ENCODE measurements around the gene MAMLD1.

The MAMLD1 gene

GRCh38 chrX:150408561-150408960 is 45.4 kb downstream of the MAMLD1 start:
- H3K27ac ChIP-seq (ENCODE audit: extremely low read depth, low read depth, low read length): no peak overlapping the region
- H3K4me3 ChIP-seq (ENCODE audit: low read depth, low read length): no peak overlapping the region
- H3K4me1 ChIP-seq (ENCODE audit: control insufficient read depth, insufficient read depth, low read length): no peaks in the 10 kb centered on the region
- TF ChIP-seq ZNF514 (tag by site-specific recombination; IDR thresholded peaks at IDR 0.05) (no peak), ZNF23 (tag by site-specific recombination; IDR thresholded peaks at IDR 0.05; ENCODE audit: borderline replicate concordance) (no peak), REPIN1 (tag by site-specific recombination; IDR thresholded peaks at IDR 0.05; ENCODE audit: low read depth) (no peak)
- H3K36me3 ChIP-seq (ENCODE audit: control insufficient read depth in 2 of 2, insufficient read depth in 1 of 2, low read length in 2 of 2): no peaks in the 10 kb centered on the region
- POLR2A ChIA-PET: no interaction called here
- CTCF ChIA-PET: no interaction called here
- no peaks in the 10 kb centered on the region for H3K9me3 ChIP-seq (ENCODE audit: control insufficient read depth, insufficient read depth, low read depth, low read length)

- Histone ChIP-seq H3K36me3 (ENCODE audit: control insufficient read depth in 2 of 2, insufficient read depth in 1 of 2, low read length in 2 of 2) (no peaks in the 10 kb centered on the region), H3K4me1 (ENCODE audit: control insufficient read depth, insufficient read depth, low read length) (no peaks in the 10 kb centered on the region), H3K27ac (ENCODE audit: extremely low read depth, low read depth, low read length) (no peak overlapping the region), H3K9me3 (ENCODE audit: control insufficient read depth, insufficient read depth, low read depth, low read length) (no peaks in the 10 kb centered on the region), H3K4me3 (ENCODE audit: low read depth, low read length) (no peak overlapping the region)
- TF ChIP-seq KLF1 (tag by site-specific recombination; IDR thresholded peaks at IDR 0.05) (no peak), ZNF248 (tag by site-specific recombination; IDR thresholded peaks at IDR 0.05) (no peak), ZNF658 (tag by site-specific recombination; IDR thresholded peaks at IDR 0.05) (no peak), ZNF423 (tag by site-specific recombination; IDR thresholded peaks at IDR 0.05) (no peak), TCF7L2 (IDR thresholded peaks at IDR 0.05; ENCODE audit: borderline replicate concordance, low read depth, low read length) (no peak), ZNF747 (tag by site-specific recombination; IDR thresholded peaks at IDR 0.05) (no peak), PATZ1 (tag by site-specific recombination; IDR thresholded peaks at IDR 0.05) (no peak), ZFP69B (tag by site-specific recombination; IDR thresholded peaks at IDR 0.05) (no peak), ZNF148 (tag by site-specific recombination; IDR thresholded peaks at IDR 0.05; ENCODE audit: borderline replicate concordance) (no peak), ZNF600 (tag by site-specific recombination; IDR thresholded peaks at IDR 0.05) (no peak), YY2 (tag by site-specific recombination; IDR thresholded peaks at IDR 0.05) (no peak), ZNF155 (tag by site-specific recombination; IDR thresholded peaks at IDR 0.05) (no peak), ZNF530 (tag by site-specific recombination; IDR thresholded peaks at IDR 0.05; ENCODE audit: low read depth) (no peak), GLI4 (tag by site-specific recombination; IDR thresholded peaks at IDR 0.05) (no peak)
- ChIA-PET CTCF (interaction anchor here (1.2 kb wide), 1 partner anchor 196 kb away, joined by 3 read pairs; no protein-coding TSS in a partner anchor), POLR2A (no interaction called here)
Measured at GRCh38 chrX:150409486-150409885, 46.4 kb downstream of the MAMLD1 start.

DNA sequence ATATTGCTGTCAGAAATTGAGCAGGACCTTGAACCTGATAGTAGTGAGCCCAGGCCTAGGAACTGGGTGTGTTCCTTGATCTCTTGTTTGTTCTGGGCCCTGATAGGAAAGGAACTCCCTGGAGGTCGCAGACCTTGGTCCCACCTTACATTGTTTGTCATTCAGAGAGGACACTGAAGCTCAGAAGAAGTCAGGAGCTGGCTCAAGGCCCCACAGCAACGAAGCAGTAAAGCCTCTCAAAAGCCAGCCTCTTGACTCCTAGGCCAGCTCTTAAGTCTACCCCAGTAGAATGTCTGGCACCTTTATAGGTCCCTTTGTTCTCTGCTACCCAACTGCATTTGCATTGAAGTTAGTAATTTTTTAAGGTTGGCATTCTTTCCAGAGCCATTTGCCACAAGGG is 46.8 kb downstream of the MAMLD1 start:
- Histone ChIP-seq H3K4me3 (ENCODE audit: low read depth, low read length) (no peak overlapping the region), H3K36me3 (ENCODE audit: control insufficient read depth in 2 of 2, insufficient read depth in 1 of 2, low read length in 2 of 2) (no peaks in the 10 kb centered on the region), H3K27ac (ENCODE audit: extremely low read depth, low read depth, low read length) (no peak overlapping the region), H3K4me1 (ENCODE audit: control insufficient read depth, insufficient read depth, low read length) (no peaks in the 10 kb centered on the region), H3K9me3 (ENCODE audit: control insufficient read depth, insufficient read depth, low read depth, low read length) (no peaks in the 10 kb centered on the region)
- ChIA-PET CTCF (interaction anchor here (1.2 kb wide), 1 partner anchor 197 kb away, joined by 3 read pairs; no protein-coding TSS in a partner anchor), POLR2A (no interaction called here)
- TF ChIP-seq ZNF580 (tag by site-specific recombination; IDR thresholded peaks at IDR 0.05) (no peak), ZBTB17 (tag by site-specific recombination; IDR thresholded peaks at IDR 0.05) (no peak), ZNF366 (tag by site-specific recombination; conservative IDR thresholded peaks at IDR 0.05) (no peak), HOXA7 (CRISPR knock-in tag; IDR thresholded peaks at IDR 0.05; ENCODE audit: borderline replicate concordance) (no peak), MEIS1 (CRISPR knock-in tag; IDR thresholded peaks at IDR 0.05; ENCODE audit: borderline replicate concordance) (no peak)
- TF ChIP-seq, protein P1, sequence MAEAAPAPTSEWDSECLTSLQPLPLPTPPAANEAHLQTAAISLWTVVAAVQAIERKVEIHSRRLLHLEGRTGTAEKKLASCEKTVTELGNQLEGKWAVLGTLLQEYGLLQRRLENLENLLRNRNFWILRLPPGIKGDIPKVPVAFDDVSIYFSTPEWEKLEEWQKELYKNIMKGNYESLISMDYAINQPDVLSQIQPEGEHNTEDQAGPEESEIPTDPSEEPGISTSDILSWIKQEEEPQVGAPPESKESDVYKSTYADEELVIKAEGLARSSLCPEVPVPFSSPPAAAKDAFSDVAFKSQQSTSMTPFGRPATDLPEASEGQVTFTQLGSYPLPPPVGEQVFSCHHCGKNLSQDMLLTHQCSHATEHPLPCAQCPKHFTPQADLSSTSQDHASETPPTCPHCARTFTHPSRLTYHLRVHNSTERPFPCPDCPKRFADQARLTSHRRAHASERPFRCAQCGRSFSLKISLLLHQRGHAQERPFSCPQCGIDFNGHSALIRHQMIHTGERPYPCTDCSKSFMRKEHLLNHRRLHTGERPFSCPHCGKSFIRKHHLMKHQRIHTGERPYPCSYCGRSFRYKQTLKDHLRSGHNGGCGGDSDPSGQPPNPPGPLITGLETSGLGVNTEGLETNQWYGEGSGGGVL (tag by site-specific recombination; IDR thresholded peaks at IDR 0.05): no peak
- TF ChIP-seq, protein P2, sequence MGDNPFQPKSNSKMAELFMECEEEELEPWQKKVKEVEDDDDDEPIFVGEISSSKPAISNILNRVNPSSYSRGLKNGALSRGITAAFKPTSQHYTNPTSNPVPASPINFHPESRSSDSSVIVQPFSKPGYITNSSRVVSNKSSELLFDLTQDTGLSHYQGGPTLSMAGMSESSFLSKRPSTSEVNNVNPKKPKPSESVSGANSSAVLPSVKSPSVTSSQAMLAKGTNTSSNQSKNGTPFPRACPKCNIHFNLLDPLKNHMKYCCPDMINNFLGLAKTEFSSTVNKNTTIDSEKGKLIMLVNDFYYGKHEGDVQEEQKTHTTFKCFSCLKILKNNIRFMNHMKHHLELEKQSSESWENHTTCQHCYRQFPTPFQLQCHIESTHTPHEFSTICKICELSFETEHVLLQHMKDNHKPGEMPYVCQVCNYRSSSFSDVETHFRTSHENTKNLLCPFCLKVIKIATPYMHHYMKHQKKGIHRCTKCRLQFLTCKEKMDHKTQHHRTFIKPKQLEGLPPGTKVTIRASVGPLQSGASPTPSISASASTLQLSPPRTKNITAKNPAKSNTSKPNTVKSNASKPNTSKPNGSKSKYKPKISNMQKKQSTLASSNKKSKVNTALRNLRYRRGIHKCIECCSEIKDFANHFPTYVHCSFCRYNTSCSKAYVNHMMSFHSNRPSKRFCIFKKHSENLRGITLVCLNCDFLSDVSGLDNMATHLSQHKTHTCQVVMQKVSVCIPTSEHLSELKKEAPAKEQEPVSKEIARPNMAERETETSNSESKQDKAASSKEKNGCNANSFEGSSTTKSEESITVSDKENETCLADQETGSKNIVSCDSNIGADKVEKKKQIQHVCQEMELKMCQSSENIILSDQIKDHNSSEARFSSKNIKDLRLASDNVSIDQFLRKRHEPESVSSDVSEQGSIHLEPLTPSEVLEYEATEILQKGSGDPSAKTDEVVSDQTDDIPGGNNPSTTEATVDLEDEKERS (tag by site-specific recombination; IDR thresholded peaks at IDR 0.05): no peak

Measured in HEK293 (cell line).